ENCODE measurements around the gene LCOR. TPM values are rescaled to one million over a fixed set of nuclear protein-coding genes. Genes with fewer than 3 reads are reported as not detected.

LCOR gene
- total and polyA plus RNA-seq, 12 donors = 1.6 to 28.8 (median 23.7) TPM

- H3K27ac ChIP-seq = peak overlapping the region in 1 of 10 donors; percentile 36
- 20% methylated on average over 30 of the region's 30 CpGs for WGBS, 2 donors
These were observed 205.6 kb downstream of the LCOR start for GRCh38 chr10:97037365-97038361.

GRCh38 chr10:97038688-97039087 lies 206.6 kb downstream of the LCOR start:
- no peaks in the 10 kb centered on the region for H3K36me3 ChIP-seq
- intact Hi-C loops (cut with DNase I) = loop anchor here in 1 of 10 donors (5.0 kb wide), 1 partner anchor 271 kb away; no protein-coding TSS in a partner anchor
- no peak for ATAC-seq
- H3K9me3 ChIP-seq = no peaks in the 10 kb centered on the region
- no peak for TF ChIP-seq CTCF (IDR thresholded peaks at IDR 0.05)
- WGBS, 2 donors = 90 to 93% methylated on average over 7 of the region's 7 CpGs
- H3K4me1 ChIP-seq = peaks cover 5 to 12% (median 9%) of the 10 kb centered on the region in 9 donors
- H3K27me3 ChIP-seq = no peaks in the 10 kb centered on the region
- DNase-seq = no peak
- H3K27ac ChIP-seq = no peak overlapping the region
- no peak overlapping the region for H3K4me3 ChIP-seq

More at GRCh38 chr10:97037365-97038361, 205.6 kb downstream of the LCOR start:
- no peaks in the 10 kb centered on the region for H3K9me3 ChIP-seq
- H3K27me3 ChIP-seq = no peaks in the 10 kb centered on the region
- no peaks in the 10 kb centered on the region for H3K36me3 ChIP-seq
- H3K4me3 ChIP-seq = peak overlapping the region in 9 of 10 donors; percentile 22 to 58 (median 44)
- H3K4me1 ChIP-seq = peaks cover 5 to 12% (median 9%) of the 10 kb centered on the region in 9 donors
- DNase-seq = peak; percentile 63 to 83
- TF ChIP-seq CTCF (IDR thresholded peaks at IDR 0.05) = peak; percentile 75 to 91 (median 85)
- intact Hi-C loops (cut with DNase I) = loop anchor here in 2 of 10 donors (1.0 to 5.0 kb wide), 2 partner anchors 173 to 270 kb away; no protein-coding TSS in a partner anchor
- peak; percentile 88 to 98 (median 92) for ATAC-seq

- Histone ChIP-seq H3K36me3 (no peaks in the 10 kb centered on the region), H3K9me3 (peaks cover 0 to 3% (median 0%) of the 10 kb centered on the region in 11 donors), H3K27ac (no peak overlapping the region), H3K4me3 (no peak overlapping the region), H3K27me3 (no peaks in the 10 kb centered on the region), H3K4me1 (peaks cover 5 to 12% (median 9%) of the 10 kb centered on the region in 9 donors)
- ATAC-seq = no peak
- no peak for DNase-seq
- intact Hi-C loops (cut with DNase I) = loop anchor here in 1 of 10 donors (5.0 kb wide), 1 partner anchor 272 kb away; no protein-coding TSS in a partner anchor
- 90 to 94% methylated on average over 16 of the region's 16 CpGs for WGBS, 2 donors
- no peak for TF ChIP-seq CTCF (IDR thresholded peaks at IDR 0.05)
These were observed 207.6 kb downstream of the LCOR start for GRCh38 chr10:97039538-97040247.

GRCh38 chr10:97040248-97040584 lies 208.1 kb downstream of the LCOR start:
- ATAC-seq = no peak
- H3K27me3 ChIP-seq = no peaks in the 10 kb centered on the region
- H3K4me1 ChIP-seq = peaks cover 5 to 12% (median 9%) of the 10 kb centered on the region in 9 donors
- peaks cover 0 to 7% (median 0%) of the 10 kb centered on the region in 11 donors for H3K9me3 ChIP-seq
- no peak overlapping the region for H3K27ac ChIP-seq
- no peaks in the 10 kb centered on the region for H3K36me3 ChIP-seq
- TF ChIP-seq CTCF (IDR thresholded peaks at IDR 0.05) = no peak
- WGBS, 2 donors = 96 to 99% methylated on average over 9 of the region's 9 CpGs
- no peak overlapping the region for H3K4me3 ChIP-seq
- DNase-seq = no peak
- intact Hi-C loops (cut with DNase I) = no loop called here
